HCT116 (cell line): ENCODE data around the gene TGOLN2. TPM values are rescaled to one million over a fixed set of nuclear protein-coding genes. Genes with fewer than 3 reads are reported as not detected.

ENCODE experiments used
- ATAC-seq: fragments of 200-7000 bp; cut with Tn5 transposase; 2 replicates; pipeline ENCODE4 v1.9.1; 2020; ENCODE audit warnings: mild to moderate bottlenecking, moderate library complexity
- BruUV-seq: library from RNA; stranded (reverse); fragments of 400-500 nt; replicated peaks from 2 replicates; lab custom pipeline; 2021; lab: Mats Ljungman, UMichigan
- CTCF ChIA-PET: fragments of 300-600 bp; sonication (Branson Sonifier 250); formaldehyde crosslinking; loops from one replicate; lab custom pipeline; 2021; ENCODE audit warnings: antibody characterized with exemption; lab: Charles Lee
- POLR2A ChIA-PET: fragments of 300-600, 350-600 bp; sonication (Branson Sonifier 250); formaldehyde crosslinking; loops from one replicate; lab custom pipeline; 2021; ENCODE audit warnings: antibody characterized with exemption; lab: Charles Lee
- RAD21 ChIA-PET, 2 experiments: fragments of 300-600 bp; sonication (Branson Sonifier 250); formaldehyde crosslinking; loops; one replicate each; lab custom pipeline; 2023; ENCODE audit warnings: low total read pairs in 2 of 2; ENCODE audit not compliant: uncharacterized antibody in 2 of 2, unreplicated experiment in 2 of 2, low non-redundant PET in 1 of 2; lab: Charles Lee
- DNase-seq: peaks from one replicate; pipeline ENCODE4 v3.0.0-alpha.2; 2010; ENCODE audit warnings: low read depth, low spot score
- H2AFZ ChIP-seq: fragments of 200-600 bp; shearing (Covaris generic), sonication (generic); 2 replicates; pipeline ENCODE4 v1.6.1; 2017; ENCODE audit warnings: low read depth, mixed run types, mixed read lengths, antibody characterized with exemption, low read length; ENCODE audit not compliant: poor library complexity, severe bottlenecking
- H3K27ac ChIP-seq: 2 replicates; pipeline ENCODE4 v1.5.1; 2012; ENCODE audit warnings: low read depth, low read length
- H3K27me3 ChIP-seq: fragments of 200-600 bp; sonication (generic); 2 replicates; pipeline ENCODE4 v1.6.1; 2016; ENCODE audit warnings: mixed run types, low read length, mixed read lengths; ENCODE audit not compliant: insufficient read depth
- H3K36me3 ChIP-seq, 2 experiments: fragments of 200-500 bp in 1 of 2; fragments of 200-600 bp in 1 of 2; sonication (Bioruptor generic) in 1 of 2; sonication (generic) in 1 of 2; 2 replicates each; pipeline versions ENCODE4 v1.5.1 to v1.6.1; 2014 to 2016; ENCODE audit warnings: low read length in 2 of 2, inconsistent platforms in 1 of 2, mixed read lengths in 1 of 2, mixed run types in 1 of 2; ENCODE audit not compliant: insufficient read depth in 2 of 2, control insufficient read depth in 1 of 2
- H3K4me1 ChIP-seq, 2 experiments: fragments of 200-600 bp in 1 of 2; sonication (generic) in 1 of 2; 2 replicates each; pipeline versions ENCODE4 v1.5.1 to v1.6.1; 2012 to 2017; ENCODE audit warnings: low read length in 2 of 2, inconsistent platforms in 1 of 2, mild to moderate bottlenecking in 1 of 2, mixed read lengths in 1 of 2, mixed run types in 1 of 2, moderate library complexity in 1 of 2; ENCODE audit not compliant: insufficient read depth in 2 of 2, control insufficient read depth in 1 of 2
- H3K4me2 ChIP-seq: fragments of 200-600 bp; sonication (generic); 2 replicates; pipeline ENCODE4 v1.6.1; 2017; ENCODE audit warnings: mixed run types, low read length, mixed read lengths
- H3K4me3 ChIP-seq, 2 experiments: fragments of 200-600 bp in 1 of 2; sonication (generic) in 1 of 2; replicated peaks in 1 of 2; 2 replicates each; pipeline ENCODE4 v1.5.1; 2011 to 2016; ENCODE audit warnings: low read length in 2 of 2, control low read depth in 1 of 2, low read depth in 1 of 2, mild to moderate bottlenecking in 1 of 2, mixed read lengths in 1 of 2, mixed run types in 1 of 2
- H3K79me2 ChIP-seq: fragments of 200-600 bp; sonication (generic); 2 replicates; pipeline ENCODE4 v1.6.1; 2017; ENCODE audit warnings: mild to moderate bottlenecking, mixed run types, low read length, moderate library complexity, mixed read lengths; ENCODE audit not compliant: insufficient read depth
- H3K9ac ChIP-seq: fragments of 200-600 bp; sonication (generic); 2 replicates; pipeline ENCODE4 v1.6.1; 2016; ENCODE audit warnings: low read length, mixed read lengths
- H3K9me2 ChIP-seq: fragments of 200-600 bp; sonication (generic), shearing (Covaris generic); 2 replicates; pipeline ENCODE4 v1.6.1; 2017; ENCODE audit warnings: mixed run types, mild to moderate bottlenecking, moderate library complexity; ENCODE audit not compliant: insufficient read depth
- H3K9me3 ChIP-seq, 2 experiments: fragments of 200-500 bp in 1 of 2; fragments of 200-600 bp in 1 of 2; sonication (Bioruptor generic) in 1 of 2; sonication (generic) in 1 of 2; 2 replicates each; pipeline ENCODE4 v1.6.1; 2014 to 2017; ENCODE audit warnings: low read length in 2 of 2, mixed read lengths in 2 of 2, inconsistent platforms in 1 of 2, low read depth in 1 of 2, mild to moderate bottlenecking in 1 of 2, mixed run types in 1 of 2, moderate library complexity in 1 of 2; ENCODE audit not compliant: control insufficient read depth in 1 of 2, insufficient read depth in 1 of 2
- H4K20me1 ChIP-seq: fragments of 200-600 bp; sonication (generic), shearing (Covaris generic); 2 replicates; pipeline ENCODE4 v1.6.1; 2017; ENCODE audit warnings: mixed run types, mild to moderate bottlenecking, moderate library complexity; ENCODE audit not compliant: insufficient read depth
- CBX3 ChIP-seq: IDR thresholded peaks from 2 replicates; pipeline ENCODE4 v1.6.1; 2012; ENCODE audit warnings: low read depth
- CEBPB ChIP-seq: IDR thresholded peaks from 2 replicates; pipeline ENCODE4 v1.6.1; 2012; ENCODE audit warnings: low read depth
- CTCF ChIP-seq, 3 experiments: fragments of 200-600 bp in 1 of 3; sonication (generic) in 1 of 3; IDR thresholded peaks in 2 of 3; conservative IDR thresholded peaks in 1 of 3; 2 replicates each; pipeline ENCODE4 v1.5.1; 2012 to 2017; ENCODE audit warnings: low read depth in 2 of 3, low read length in 2 of 3, antibody characterized with exemption in 1 of 3, borderline replicate concordance in 1 of 3, control low read depth in 1 of 3, mild to moderate bottlenecking in 1 of 3, mixed read lengths in 1 of 3, mixed run types in 1 of 3, moderate library complexity in 1 of 3; ENCODE audit not compliant: insufficient read depth in 1 of 3
- EGR1 ChIP-seq: IDR thresholded peaks from 2 replicates; pipeline ENCODE4 v1.6.1; 2012; ENCODE audit warnings: low read depth
- ELF1 ChIP-seq: IDR thresholded peaks from 2 replicates; pipeline ENCODE4 v1.6.1; 2012; ENCODE audit warnings: low read depth, borderline replicate concordance
- EZH2phosphoT487 ChIP-seq: fragments of 200-600 bp; IDR thresholded peaks from 2 replicates; pipeline ENCODE4 v1.6.1; 2018; ENCODE audit warnings: antibody characterized with exemption, borderline replicate concordance
- FOSL1 ChIP-seq: IDR thresholded peaks from 2 replicates; pipeline ENCODE4 v1.6.1; 2012; ENCODE audit warnings: low read depth
- JUND ChIP-seq: IDR thresholded peaks from 2 replicates; pipeline ENCODE4 v1.6.1; 2012
- POLR2A ChIP-seq: IDR thresholded peaks from 2 replicates; pipeline ENCODE4 v1.7.0; 2011; ENCODE audit warnings: borderline replicate concordance; ENCODE audit not compliant: insufficient read depth, insufficient read length; ENCODE audit errors: extremely low read depth
- POLR2AphosphoS5 ChIP-seq: IDR thresholded peaks from 2 replicates; pipeline ENCODE4 v1.6.1; 2011; ENCODE audit warnings: mild to moderate bottlenecking, low read depth, low read length, moderate library complexity
- SIN3A ChIP-seq: IDR thresholded peaks from 2 replicates; pipeline ENCODE4 v1.6.1; 2012; ENCODE audit warnings: low read depth
- SRF ChIP-seq: IDR thresholded peaks from 2 replicates; pipeline ENCODE4 v1.6.1; 2012; ENCODE audit warnings: low read depth
- TCF7L2 ChIP-seq: IDR thresholded peaks from 2 replicates; pipeline ENCODE4 v1.7.0; 2011; ENCODE audit warnings: borderline replicate concordance, inconsistent platforms; ENCODE audit not compliant: insufficient read depth, insufficient read length; ENCODE audit errors: extremely low read depth
- YY1 ChIP-seq: IDR thresholded peaks from 2 replicates; pipeline ENCODE4 v1.6.1; 2011; ENCODE audit warnings: low read length, low read depth, moderate library complexity, mild to moderate bottlenecking; ENCODE audit not compliant: insufficient replicate concordance; ENCODE audit errors: extremely low read depth
- ZFX ChIP-seq: fragments of 450-650 bp; IDR thresholded peaks from 2 replicates; pipeline ENCODE4 v1.6.1; 2017
- intact Hi-C: fragments of 100-400 bp; cut with micrococcal nuclease; formaldehyde crosslinking; loops from 2 replicates; pipeline ENCODE4 v1.10.0; 2022
- total RNA-seq: library from RNA; stranded (reverse); gene quantifications from one replicate; pipeline ENCODE4 v1.2.1, GENCODE V29; 2021; ENCODE audit not compliant: unreplicated experiment
- TF ChIP-seq, protein P1 (sequence below): IDR thresholded peaks from 2 replicates; pipeline ENCODE4 v1.6.1; 2012; ENCODE audit warnings: low read depth
- TF ChIP-seq, protein P2 (sequence below): IDR thresholded peaks from 2 replicates; pipeline ENCODE4 v1.6.1; 2012

The TGOLN2 gene
- total RNA-seq, 1 experiment from 2014 or later = 43.2 TPM

DNA sequence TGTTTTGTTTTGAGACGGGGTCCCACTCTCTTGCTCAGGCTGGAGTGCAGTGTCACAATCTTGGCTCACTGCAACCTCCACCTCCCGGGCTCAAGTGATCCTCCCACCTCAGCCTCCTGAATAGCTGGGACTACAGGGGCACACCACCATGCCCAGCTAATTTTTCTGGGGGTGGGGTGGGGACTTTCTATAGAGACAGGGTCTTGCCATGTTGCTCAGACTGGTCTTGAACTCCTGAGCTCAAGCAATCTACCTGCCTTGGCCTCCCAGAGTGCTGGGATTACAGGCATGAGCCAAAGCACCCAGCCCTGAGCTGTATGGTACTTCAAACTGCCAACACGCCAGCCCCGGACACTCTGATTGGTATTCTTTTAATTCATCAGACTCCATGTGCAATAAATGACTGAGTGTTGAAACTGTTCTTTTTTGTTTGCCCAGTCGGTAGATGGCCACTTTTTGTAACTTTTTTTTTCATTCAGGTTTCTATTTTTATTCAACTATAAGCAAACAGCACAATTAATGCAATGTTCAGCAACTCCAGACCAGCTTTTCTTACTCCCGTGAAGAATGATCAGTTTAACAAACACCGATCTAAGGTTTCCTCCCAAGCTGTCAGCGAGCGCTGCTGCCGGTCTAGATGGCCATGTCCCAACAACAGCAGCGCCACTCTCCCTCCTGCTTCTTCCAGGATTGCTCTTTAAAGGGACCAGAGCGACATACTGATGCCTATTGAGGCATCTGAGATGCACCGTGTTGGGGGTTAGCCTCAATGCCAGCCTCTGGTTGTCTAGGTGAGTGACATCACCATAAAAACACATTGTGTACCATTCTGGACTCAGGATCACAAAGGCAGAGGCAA lies 12.5 kb upstream of the TGOLN2 start (continued):
- TF ChIP-seq, protein P1, sequence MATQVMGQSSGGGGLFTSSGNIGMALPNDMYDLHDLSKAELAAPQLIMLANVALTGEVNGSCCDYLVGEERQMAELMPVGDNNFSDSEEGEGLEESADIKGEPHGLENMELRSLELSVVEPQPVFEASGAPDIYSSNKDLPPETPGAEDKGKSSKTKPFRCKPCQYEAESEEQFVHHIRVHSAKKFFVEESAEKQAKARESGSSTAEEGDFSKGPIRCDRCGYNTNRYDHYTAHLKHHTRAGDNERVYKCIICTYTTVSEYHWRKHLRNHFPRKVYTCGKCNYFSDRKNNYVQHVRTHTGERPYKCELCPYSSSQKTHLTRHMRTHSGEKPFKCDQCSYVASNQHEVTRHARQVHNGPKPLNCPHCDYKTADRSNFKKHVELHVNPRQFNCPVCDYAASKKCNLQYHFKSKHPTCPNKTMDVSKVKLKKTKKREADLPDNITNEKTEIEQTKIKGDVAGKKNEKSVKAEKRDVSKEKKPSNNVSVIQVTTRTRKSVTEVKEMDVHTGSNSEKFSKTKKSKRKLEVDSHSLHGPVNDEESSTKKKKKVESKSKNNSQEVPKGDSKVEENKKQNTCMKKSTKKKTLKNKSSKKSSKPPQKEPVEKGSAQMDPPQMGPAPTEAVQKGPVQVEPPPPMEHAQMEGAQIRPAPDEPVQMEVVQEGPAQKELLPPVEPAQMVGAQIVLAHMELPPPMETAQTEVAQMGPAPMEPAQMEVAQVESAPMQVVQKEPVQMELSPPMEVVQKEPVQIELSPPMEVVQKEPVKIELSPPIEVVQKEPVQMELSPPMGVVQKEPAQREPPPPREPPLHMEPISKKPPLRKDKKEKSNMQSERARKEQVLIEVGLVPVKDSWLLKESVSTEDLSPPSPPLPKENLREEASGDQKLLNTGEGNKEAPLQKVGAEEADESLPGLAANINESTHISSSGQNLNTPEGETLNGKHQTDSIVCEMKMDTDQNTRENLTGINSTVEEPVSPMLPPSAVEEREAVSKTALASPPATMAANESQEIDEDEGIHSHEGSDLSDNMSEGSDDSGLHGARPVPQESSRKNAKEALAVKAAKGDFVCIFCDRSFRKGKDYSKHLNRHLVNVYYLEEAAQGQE = no peak
- no peak for TF ChIP-seq SRF
- TF ChIP-seq CEBPB = no peak
- TF ChIP-seq CBX3 = no peak
- no peak for TF ChIP-seq ELF1
- no peak for TF ChIP-seq EGR1
- TF ChIP-seq CTCF (IDR thresholded peaks at IDR 0.05 in 2 of 3, conservative IDR thresholded peaks at IDR 0.05 in 1 of 3; ENCODE audit: borderline replicate concordance in 1 of 3, insufficient read depth in 1 of 3, low read depth in 2 of 3, low read length in 2 of 3) = no peak

DNA sequence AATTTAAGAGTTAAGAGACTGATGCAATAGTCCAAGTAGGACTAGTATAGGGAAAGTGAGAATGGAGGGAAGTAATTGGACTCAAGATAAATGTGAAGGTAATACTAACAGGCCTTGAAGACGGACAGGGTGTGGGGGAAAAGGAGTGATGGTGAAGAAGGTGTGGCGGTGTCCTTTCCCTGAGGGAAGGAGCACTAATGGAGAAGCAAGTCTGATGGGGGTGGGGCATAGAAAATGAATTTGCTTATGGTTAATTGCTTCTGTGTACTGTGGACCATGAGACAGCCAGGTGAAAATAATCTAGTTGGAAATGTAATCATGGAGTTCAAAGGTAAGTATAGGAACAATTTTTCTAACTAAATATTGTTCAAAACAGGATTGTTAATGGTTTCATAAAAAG lies 7.1 kb upstream of the TGOLN2 start:
- ATAC-seq (no peak), DNase-seq (no peak)
- Histone ChIP-seq H4K20me1 (no peaks in the 10 kb centered on the region), H3K4me3 (no peak overlapping the region), H3K27me3 (no peaks in the 10 kb centered on the region), H3K4me1 (no peaks in the 10 kb centered on the region), H3K9ac (no peak overlapping the region), H3K9me2 (no peaks in the 10 kb centered on the region), H3K79me2 (no peaks in the 10 kb centered on the region), H3K4me2 (no peak overlapping the region), H3K27ac (no peak overlapping the region), H2AFZ (no peak overlapping the region), H3K9me3 (no peaks in the 10 kb centered on the region), H3K36me3 (no peaks in the 10 kb centered on the region)
- CTCF ChIA-PET = no interaction called here
- RAD21 ChIA-PET = no interaction called here
- no TSS peak for BruUV-seq
- intact Hi-C loops = no loop called here
- POLR2A ChIA-PET = no interaction called here
- TF ChIP-seq SIN3A (no peak), YY1 (no peak), ZFX (no peak), EZH2phosphoT487 (no peak), POLR2A (no peak), POLR2AphosphoS5 (no peak), ELF1 (no peak), JUND (no peak), CTCF (IDR thresholded peaks at IDR 0.05 in 2 of 3, conservative IDR thresholded peaks at IDR 0.05 in 1 of 3; ENCODE audit: borderline replicate concordance in 1 of 3, insufficient read depth in 1 of 3, low read depth in 2 of 3, low read length in 2 of 3) (no peak), EGR1 (no peak), FOSL1 (no peak), TCF7L2 (no peak)
- TF ChIP-seq, protein P2, sequence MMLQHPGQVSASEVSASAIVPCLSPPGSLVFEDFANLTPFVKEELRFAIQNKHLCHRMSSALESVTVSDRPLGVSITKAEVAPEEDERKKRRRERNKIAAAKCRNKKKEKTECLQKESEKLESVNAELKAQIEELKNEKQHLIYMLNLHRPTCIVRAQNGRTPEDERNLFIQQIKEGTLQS = no peak
